HL-60/S4 treated with phorbol 12-myristate 13-acetate at 8.2 ng/mL for 4 days and 3 days (cell line): Measurements from ENCODE around the gene UNC13B.

Experiments used
- in situ Hi-C: fragments of 300-500 bp; cut with MboI; formaldehyde crosslinking; loops from 2 replicates; pipeline ENCODE4 v1.15.0; 2022; ENCODE audit warnings: low sequenced_read_pairs

UNC13B gene

DNA sequence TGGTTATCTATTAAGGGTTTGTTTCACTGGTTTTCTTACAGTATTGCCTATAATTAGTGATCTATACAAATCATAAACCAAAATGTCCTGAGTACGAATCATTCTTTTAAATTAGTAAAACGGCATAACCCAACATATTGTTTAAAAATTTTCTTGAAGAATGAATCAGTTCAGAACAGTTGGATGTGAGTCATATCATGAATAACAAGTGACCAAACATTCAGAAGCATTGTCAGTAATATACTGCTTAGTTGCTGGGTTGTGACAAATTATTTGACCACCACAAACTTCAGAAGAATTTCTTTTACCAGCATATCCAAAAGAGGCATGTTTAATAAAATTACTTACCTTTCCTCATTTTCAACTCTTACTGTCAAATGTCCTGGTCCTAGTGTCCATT is 111.2 kb downstream of the UNC13B start:
- in situ Hi-C loops, result no loop called here

DNA sequence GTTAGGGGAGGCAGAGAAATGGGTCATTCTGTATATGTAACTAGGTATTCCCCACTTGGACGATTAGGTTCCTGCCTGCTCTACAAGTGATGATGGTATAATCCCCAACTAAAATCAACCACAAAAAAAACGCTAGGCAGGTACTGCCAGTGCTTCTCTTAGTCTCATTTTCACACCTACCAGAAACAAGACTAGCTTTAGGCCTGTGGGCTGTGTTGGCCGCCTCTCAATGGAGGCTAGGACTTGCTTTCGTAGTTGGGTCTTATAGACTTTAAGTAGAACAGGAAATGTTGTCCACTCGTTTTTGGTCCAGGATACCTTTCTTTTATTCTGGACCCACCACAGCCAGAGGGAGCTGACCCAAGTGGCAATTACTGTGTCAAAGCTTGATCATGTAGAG is 111.8 kb downstream of the UNC13B start:
- in situ Hi-C loops, result no loop called here

DNA sequence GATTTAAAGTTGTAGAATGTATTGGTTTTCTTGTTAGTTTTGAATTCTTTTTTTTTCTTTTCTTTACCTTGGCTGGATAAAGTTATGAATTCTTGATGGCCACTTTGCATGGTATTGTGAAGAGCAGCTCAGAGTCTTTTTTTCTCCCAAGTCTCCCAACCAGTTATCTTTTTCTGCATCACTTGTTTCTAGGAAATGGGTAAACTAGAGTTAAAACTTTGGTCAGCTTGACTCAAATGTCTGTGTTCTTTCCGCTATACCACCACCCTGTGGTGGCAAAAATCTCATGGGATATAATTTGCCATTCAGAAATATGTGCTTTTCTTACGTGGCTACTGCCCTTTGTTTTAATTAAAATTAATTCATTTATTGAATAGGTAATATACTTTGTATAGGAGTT is 113.2 kb downstream of the UNC13B start:
- in situ Hi-C loops, result no loop called here

DNA sequence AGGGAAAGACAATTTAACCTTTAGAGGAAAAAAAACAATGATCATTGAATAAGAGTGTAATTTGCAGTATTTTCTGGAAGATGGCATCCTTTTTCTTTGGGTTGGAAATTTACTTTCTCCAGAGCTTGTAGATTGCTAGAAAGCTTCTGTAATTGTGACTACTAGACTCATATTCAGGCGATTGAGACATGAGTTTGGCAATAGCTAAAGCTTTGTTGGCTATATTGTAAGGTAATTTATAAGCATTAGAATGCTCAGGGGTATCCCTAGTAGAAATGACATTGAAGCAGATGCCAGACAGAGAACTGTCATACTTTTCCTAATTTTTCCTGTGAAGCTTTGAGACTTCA is 115.3 kb downstream of the UNC13B start:
- in situ Hi-C loops, result no loop called here

DNA sequence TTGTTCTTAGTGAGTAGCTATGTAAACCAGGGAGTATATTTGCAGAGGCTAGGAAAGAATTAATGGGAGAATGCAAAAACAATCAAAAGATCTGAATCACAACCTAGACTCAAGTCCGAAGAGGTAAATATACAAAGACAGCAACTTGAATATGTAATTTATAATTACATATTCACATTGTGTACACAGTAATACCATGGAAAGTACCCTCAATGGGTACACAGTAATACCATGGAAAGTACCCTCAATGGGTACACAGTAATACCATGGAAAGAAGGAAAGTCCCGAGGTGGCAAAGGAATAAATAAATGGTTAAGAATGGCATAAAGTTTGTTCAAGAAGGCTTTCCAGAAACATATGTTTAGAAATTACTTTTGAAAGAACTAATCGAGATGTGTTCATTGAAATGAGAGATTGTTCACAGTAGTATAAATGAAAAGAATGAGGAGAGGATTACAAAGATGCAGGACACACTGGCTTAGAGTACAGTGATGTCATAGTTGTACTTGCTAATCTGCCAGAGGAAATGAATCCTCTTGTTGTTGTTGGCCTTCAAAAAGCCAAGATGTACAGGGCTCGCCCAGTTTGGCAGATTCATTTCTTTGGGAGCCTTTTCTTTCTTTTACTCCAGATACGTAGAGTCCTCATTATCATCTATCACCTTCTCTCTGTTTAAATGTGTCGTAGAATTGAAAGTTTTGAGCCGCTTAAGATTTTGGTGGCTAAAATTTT is 116.0 kb downstream of the UNC13B start:
- in situ Hi-C loops, result no loop called here

DNA sequence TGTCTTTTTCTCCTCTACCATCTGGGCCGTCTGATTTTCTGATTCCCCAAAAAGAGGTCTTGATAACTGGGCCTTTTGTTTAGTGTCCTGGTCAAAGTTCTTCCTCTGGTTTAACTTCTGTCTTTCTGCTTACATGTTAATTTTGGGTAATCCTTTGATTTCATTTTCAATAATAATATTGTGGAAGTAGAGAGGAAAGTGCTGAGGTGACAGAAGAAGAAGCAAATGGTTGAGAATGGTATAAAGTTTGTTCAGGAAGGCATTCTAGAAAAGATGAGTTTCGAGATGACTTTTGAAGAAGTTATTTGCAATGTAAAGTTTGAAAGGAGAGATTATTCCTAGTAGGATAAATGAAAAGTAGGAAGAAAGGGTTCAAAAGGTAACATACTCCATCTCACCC is 118.1 kb downstream of the UNC13B start:
- in situ Hi-C loops, result no loop called here

DNA sequence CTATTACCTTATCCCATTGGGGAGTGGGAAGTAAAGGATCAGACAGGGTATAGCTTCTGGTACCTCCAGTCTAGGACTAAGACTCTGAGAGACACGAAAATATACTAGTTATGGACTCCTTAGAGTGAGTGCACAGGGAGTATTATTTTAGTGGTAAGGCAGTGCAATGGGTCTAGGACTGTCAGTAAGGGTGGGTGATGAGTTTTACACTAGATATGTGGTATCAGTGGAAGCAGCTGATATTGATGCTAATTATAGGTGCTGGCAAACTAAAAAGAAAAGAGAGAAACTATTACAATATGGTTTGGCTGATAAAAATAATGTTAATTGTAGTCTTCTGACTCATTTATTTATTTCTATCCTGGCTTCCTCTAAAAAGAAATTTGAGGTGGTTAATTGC is 118.6 kb downstream of the UNC13B start:
- in situ Hi-C loops, result no loop called here

DNA sequence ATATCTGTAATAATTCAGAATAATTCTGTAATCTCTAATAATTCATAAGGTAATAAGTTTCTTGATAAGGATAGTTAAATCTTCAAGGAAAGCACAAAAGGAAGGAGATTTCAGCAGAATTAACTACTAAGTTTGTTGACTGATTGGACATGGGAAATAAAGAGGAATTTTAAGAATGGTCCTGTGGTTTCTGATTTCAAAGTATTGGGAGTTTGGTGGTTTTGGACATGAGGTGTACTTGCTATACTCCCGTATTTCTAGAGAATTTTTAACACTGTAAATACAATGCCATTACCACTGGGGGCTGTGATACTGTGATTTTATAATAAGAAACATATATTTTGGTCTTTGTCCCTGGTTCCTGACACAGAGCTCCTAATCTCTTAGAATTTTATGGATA is 123.9 kb downstream of the UNC13B start:
- in situ Hi-C loops, result no loop called here

DNA sequence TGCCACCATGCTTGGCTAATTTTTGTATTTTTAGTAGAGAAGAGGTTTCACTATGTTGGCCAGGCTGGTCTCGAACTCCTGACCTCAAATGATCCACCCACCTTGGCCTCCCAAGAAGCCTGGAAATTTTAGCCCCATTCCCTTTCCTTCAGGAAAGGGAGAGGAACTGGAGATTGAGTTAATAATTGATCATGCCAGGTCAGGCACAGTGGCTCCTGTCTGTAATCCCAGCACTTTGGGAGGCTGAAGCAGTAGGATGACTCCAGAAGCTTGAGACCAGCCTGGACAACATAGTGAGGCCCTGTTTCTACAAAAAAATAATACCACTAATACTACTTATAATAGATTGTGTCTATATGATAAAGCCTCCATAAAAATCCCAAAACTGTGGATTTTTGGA is 124.6 kb downstream of the UNC13B start:
- in situ Hi-C loops, result no loop called here

DNA sequence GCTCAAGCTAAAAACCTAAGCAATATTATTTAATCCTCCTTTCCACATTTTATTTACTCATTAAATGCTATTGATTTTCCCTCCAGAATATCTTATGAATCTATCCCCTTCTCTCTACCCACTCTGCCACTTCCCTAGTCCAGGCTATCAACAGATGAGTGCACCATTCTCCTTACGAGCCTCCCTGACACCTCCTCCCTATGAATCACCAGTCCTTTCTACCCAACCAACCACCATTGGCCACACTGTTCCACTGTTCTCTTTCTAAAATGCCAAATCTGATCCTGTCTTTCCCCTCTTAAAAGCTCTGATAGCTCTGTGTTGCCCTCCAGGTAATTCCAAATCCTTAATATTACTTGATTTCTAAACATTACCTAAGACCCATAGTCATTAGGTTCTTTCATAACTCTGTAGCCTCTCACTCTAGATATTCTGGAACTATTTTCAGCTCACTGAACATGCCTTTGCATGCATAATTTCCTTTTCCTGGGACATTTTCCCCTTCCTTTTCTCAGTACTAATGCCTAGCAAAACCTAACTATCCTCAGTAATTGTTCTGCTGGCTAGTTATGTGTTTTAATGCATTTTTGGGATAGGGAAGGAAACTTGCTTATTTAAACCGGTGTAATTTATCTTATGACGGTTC is 126.3 kb downstream of the UNC13B start:
- in situ Hi-C loops, result no loop called here

DNA sequence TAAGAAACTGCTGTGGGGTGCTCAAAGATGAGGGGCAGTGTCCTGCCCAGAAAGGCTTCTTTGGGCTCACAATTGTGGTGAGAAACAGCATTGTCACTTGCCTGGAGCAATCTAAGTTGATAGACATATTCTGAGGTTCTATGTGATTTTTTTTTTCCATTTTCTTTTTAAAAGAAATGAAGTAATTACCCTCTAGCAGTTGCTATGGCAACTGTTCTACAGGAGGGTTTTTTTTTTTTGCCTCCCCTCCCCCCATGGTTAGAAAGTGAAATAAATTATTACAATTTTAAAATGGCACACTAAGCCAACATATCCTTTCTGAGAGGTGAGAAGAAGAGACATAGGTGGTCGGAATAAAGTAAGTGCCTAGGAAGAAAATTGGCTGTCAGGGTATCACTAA is 127.0 kb downstream of the UNC13B start:
- in situ Hi-C loops, result no loop called here

DNA sequence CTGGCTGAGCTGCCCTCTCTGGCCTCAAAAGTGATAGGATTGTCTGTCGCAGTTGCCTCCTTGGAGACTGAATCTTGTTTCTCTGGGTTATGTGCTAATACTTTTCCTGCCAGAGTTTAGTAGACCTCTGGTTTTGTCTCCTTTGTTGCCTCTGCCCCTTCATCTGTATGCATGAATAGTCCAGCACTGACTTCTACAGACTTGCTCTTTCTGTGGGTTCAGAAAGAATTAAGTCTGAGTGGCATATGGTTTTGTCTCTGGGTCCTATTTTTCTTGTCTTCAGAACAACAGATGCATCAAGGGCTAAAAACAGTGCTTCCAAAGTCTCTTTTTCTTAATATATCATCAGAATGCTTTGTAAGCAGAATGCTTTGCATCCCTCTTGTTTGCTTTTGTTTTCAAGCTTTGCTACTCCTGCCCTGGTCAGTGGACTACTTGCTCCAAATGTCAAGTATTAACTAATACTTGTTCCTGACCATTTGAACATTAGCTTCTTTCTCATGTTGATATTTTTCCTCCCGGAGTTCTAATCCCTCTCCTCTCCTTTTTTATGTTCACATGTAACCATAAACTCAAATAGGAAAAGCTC is 131.7 kb downstream of the UNC13B start:
- in situ Hi-C loops, result no loop called here

DNA sequence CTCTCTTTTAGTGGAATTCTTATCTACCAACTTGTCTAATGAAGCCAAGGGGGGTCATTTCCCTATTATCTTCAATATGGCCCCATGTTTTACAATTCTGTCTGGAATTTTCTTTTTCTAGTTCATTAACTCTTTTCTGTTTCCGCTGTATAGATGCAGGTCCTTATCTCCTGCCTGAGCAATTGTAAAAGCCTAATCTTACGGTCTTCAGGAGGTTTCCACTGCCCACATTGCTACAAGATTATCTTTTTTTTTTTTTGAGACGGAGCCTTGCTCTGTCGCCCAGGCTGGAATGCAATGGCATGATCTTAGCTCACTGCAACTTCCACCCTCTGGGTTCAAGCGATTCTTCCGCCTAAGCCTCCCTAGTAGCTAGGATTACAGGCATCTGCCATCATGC is 132.3 kb downstream of the UNC13B start:
- in situ Hi-C loops, result no loop called here

DNA sequence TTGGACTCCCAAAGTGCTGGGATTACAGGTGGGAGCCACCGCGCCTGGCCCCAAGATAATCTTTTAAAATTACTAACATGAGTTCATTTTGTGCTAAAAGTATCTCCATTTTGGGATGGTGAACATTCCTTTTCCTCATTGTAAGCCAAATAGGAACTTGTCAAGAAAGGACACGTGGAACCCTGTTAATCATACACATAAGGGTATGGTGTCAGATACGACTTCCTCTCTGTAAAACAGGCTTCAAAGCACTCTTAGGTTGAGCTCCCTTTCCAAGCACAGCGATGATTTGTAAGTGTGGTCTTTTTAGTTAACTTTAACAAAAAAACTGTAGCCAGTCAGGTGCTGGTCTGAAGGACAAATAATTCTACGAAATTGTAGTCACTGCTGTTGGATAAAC is 132.7 kb downstream of the UNC13B start:
- in situ Hi-C loops, result no loop called here

DNA sequence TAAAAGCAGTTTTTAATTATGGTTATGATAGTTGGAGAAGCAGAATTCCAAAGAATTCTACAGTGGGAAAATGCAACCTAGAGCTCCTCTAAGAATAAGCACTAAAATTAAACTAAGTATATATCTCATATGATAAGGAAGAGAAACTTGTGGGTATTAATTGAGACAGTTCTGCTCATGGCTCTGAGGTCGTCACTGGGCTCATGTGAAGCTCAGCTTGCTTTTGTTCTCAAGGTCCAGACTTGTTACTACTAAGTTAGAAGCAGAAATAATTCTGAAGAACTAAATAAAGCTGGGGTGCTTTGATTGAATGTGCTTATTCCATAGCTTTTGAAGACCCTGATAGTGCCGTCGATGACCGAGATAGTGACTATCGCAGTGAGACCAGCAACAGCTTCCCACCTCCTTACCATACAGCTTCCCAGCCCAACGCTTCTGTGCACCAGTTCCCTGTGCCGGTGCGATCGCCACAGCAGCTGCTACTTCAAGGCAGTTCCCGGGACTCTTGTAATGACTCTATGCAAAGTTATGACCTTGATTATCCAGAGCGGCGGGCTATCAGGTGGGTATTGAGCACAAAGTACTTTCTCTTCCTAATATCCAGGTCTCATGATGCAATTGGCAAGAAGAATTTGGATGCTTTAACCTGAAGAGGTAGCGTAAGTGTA is 133.7 kb downstream of the UNC13B start:
- in situ Hi-C loops, result no loop called here

DNA sequence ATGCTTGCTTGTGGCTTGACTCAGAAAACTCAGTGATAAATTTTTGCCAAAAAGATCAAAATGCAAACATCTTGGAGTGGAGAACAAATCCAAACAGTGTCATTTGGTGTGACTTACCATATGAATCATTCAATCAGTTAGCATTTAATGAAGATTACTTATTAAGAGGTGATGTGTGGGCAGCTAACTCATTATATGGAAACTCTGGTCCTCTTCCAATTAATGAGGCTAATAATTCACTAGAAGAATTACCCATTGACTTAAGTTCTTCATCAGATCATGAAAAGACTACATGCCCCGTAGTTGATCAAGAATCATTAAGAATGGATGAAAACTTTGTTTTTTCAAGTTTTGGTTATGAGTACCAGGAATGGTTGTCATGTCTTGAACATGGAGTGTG is 141.8 kb downstream of the UNC13B start:
- in situ Hi-C loops, result no loop called here

DNA sequence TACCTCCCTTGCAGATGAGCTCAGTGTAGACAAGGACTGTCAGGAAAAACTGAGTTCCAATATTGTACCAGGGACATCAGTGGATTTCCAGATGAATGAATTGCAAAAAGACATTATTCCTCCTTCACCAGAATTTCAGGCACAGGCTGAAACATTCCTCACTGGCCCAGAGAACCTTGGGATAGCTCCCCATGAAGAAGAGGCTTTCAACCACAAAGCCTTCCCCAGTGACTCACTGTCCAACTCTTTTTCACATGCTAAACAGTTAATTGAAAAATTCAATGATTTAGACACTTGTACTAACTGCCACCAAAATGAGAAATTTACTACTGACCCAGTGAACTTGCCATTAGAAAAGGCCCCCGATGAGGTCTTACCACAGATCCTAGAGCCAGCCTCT is 144.5 kb downstream of the UNC13B start:
- in situ Hi-C loops, result no loop called here

DNA sequence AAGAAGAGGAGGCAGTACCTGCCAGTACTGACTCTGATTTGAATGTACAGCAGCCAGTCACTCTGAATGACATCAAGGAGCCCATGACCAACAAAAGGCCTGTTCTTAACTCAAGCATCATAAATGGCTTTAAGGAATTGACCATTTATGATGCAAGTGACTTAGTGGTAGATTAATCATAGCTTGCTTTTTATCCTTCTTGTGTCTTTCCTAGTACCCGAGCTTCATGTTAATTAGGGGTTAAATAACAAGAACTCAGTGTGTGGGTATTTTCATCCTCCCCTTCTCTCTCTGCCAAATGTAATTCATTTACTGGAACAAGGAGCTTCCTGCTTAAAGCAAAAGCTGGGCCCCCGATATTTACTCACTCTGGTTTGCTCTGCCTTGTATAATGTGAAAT is 146.5 kb downstream of the UNC13B start:
- in situ Hi-C loops, result no loop called here

DNA sequence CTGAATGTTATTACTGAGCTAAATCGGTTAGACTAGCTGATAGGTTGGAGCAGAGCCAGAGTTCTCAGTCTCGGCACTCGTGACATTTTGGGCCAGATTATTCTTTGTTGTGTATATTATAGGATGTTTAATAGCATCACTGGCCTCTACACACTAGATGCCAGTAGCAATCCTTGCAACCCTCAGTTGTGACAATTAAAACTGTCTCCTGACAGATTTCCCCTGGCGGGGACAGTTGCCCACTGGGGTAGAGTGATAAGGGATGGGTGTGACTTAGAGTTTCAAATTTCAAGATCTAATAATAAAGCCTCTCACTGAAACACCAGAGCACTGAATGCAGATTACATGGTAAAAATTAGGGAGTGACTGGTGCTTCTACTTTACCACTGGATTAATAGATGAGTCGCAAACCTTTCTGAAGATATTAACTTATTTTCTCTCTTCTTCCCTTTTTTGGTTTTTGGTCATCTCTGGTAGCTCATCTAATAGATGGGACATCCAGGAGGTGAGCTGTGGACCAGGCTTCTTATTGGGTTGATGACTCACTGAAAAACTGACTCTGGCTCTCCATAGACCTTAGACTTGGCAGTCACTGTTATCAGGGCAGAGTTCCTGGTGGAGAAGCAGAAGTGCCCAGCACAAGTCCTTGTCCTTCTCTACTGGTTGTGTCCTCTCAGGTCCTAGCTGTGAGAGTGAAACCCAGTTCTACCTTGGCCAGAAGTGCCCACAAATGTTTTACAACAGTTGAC is 150.3 kb downstream of the UNC13B start:
- in situ Hi-C loops, result no loop called here

DNA sequence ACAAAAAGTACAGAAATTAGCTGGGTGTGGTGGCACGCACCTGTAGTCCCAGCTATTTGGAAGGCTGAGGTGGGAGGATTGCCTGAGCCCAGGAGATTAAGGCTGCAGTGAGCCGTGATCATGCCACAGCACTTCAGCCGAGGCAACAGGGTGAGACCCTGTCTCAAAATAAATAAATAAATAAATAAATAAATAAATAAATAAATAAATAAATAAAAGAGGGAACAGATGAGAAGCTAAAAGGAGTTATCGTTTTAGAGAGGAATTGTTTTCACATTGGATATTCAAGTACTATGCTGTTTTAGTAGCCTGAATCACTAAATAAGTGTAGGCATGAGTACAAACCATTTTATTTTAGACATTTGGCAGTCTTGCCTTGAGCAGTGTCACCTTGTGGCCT is 151.7 kb downstream of the UNC13B start:
- in situ Hi-C loops, result no loop called here

DNA sequence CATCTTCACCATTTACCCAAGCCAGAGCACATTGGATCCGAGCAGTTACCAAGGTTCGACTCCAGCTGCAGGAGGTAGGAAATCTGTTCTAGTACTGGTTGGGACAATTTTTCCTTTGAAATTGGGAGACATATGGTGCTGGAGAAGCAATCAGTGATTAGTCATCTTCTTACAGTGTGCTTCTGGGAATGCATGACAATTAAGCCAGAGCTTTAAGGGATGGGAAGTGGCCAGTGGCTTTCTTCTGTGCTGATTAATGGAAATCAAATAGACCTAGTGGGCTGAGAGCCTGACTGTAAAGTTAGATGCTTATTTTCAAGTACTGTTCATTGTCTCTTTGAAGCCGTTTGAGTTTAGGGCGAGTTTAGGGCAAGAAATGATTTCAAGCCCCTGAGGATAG is 152.1 kb downstream of the UNC13B start:
- in situ Hi-C loops, result no loop called here
